Measurements from ENCODE around the gene LRRC26. TPM values are rescaled to one million over a fixed set of nuclear protein-coding genes. Genes with fewer than 3 reads are reported as not detected.

LRRC26 gene
- total and polyA plus RNA-seq, 2 donors: 0.05 to 0.28 TPM

DNA sequence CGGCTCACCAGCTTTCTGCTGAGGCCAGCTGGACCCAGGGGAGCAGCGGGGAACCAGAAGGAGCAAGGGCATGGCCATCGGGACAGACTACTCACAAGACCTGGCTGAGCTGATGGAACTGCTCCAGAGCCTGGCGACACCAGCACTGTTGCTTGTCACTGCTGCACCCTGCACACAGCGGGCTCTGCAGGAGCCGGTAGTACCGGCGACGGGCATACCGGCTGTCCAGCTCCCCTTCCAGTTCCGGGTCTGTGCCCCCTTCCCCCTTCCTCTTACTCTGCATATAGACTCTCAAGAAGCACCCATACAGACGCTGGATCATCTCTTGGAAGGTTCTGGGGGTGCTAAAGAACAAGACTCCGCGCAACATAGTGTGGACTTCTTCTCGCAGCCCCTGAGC, 17.5 kb upstream of the LRRC26 start:
- no peak overlapping the region for H3K27ac ChIP-seq (ENCODE audit: low read depth in 1 of 2, low read length in 1 of 2)
- H3K9me3 ChIP-seq (ENCODE audit: control insufficient read depth in 2 of 2, insufficient read depth in 1 of 2, low read length in 1 of 2): no peaks in the 10 kb centered on the region
- no peaks in the 10 kb centered on the region for H3K27me3 ChIP-seq (ENCODE audit: control insufficient read depth in 2 of 2, insufficient read depth in 1 of 2, low read length in 1 of 2)
- H3K36me3 ChIP-seq (ENCODE audit: control insufficient read depth in 2 of 2, insufficient read depth in 2 of 2, low read length in 1 of 2): peaks cover 48 to 68% of the 10 kb centered on the region in 2 donors
- H3K4me3 ChIP-seq (ENCODE audit: low read length in 2 of 2): peak overlapping the region; percentile 90 to 99
- 92% methylated on average over 15 of the region's 15 CpGs for WGBS
- peaks cover 18 to 25% of the 10 kb centered on the region in 2 donors for H3K4me1 ChIP-seq (ENCODE audit: control insufficient read depth in 2 of 2, insufficient read depth in 2 of 2, low read length in 2 of 2)
- DNase-seq (ENCODE audit: low read depth in 6 of 9, low spot score in 9 of 9): no peak

GRCh38 chr9:137186385-137186784, 16.5 kb upstream of the LRRC26 start:
- 95% methylated on average over 6 of the region's 6 CpGs for WGBS
- H3K4me3 ChIP-seq (ENCODE audit: low read length in 2 of 2): no peak overlapping the region

DNA sequence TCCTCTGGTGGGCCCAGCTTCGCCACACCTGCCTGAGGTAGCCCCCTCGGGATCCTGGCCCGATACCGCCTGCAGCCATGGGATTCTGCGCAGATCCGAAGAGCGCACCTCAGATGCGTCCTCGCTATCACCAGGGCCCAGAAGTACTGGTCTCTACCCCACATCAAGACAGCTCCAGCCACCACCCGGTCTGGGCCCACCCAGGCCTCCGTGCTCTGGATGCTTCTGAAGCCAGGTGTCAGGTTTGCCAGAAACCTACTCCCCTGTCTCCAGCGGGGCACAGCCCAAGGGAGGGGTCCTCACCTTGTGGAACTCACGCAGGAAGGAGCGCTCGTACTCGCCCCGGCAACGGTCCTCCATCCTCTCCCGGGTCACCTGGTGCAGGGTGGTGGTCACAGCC, 16.1 kb upstream of the LRRC26 start:
- H3K4me3 ChIP-seq (ENCODE audit: low read length in 2 of 2): no peak overlapping the region
- 98% methylated on average over 19 of the region's 19 CpGs for WGBS

More at GRCh38 chr9:137186385-137186784, 16.5 kb upstream of the LRRC26 start:
- Histone ChIP-seq H3K9me3 (ENCODE audit: control insufficient read depth in 2 of 2, insufficient read depth in 1 of 2, low read length in 1 of 2) (no peaks in the 10 kb centered on the region), H3K36me3 (ENCODE audit: control insufficient read depth in 2 of 2, insufficient read depth in 2 of 2, low read length in 1 of 2) (peaks cover 53 to 65% of the 10 kb centered on the region in 2 donors), H3K27ac (ENCODE audit: low read depth in 1 of 2, low read length in 1 of 2) (no peak overlapping the region), H3K4me1 (ENCODE audit: control insufficient read depth in 2 of 2, insufficient read depth in 2 of 2, low read length in 2 of 2) (peaks cover 18 to 25% of the 10 kb centered on the region in 2 donors), H3K27me3 (ENCODE audit: control insufficient read depth in 2 of 2, insufficient read depth in 1 of 2, low read length in 1 of 2) (no peaks in the 10 kb centered on the region)
- DNase-seq (ENCODE audit: low read depth in 6 of 9, low spot score in 9 of 9): no peak

GRCh38 chr9:137184881-137185660, 15.2 kb upstream of the LRRC26 start:
- no peak overlapping the region for H3K27ac ChIP-seq (ENCODE audit: low read depth in 1 of 2, low read length in 1 of 2)
- no peaks in the 10 kb centered on the region for H3K27me3 ChIP-seq (ENCODE audit: control insufficient read depth in 2 of 2, insufficient read depth in 1 of 2, low read length in 1 of 2)
- WGBS: 97% methylated on average over 48 of the region's 48 CpGs
- no peak overlapping the region for H3K4me3 ChIP-seq (ENCODE audit: low read length in 2 of 2)
- no peaks in the 10 kb centered on the region for H3K9me3 ChIP-seq (ENCODE audit: control insufficient read depth in 2 of 2, insufficient read depth in 1 of 2, low read length in 1 of 2)
- no peak for DNase-seq (ENCODE audit: low read depth in 6 of 9, low spot score in 9 of 9)
- H3K36me3 ChIP-seq (ENCODE audit: control insufficient read depth in 2 of 2, insufficient read depth in 2 of 2, low read length in 1 of 2): peaks cover 53 to 65% of the 10 kb centered on the region in 2 donors
- peaks cover 17 to 25% of the 10 kb centered on the region in 2 donors for H3K4me1 ChIP-seq (ENCODE audit: control insufficient read depth in 2 of 2, insufficient read depth in 2 of 2, low read length in 2 of 2)

More for the DNA sequence above, 16.1 kb upstream of the LRRC26 start:
- peaks cover 18 to 25% of the 10 kb centered on the region in 2 donors for H3K4me1 ChIP-seq (ENCODE audit: control insufficient read depth in 2 of 2, insufficient read depth in 2 of 2, low read length in 2 of 2)
- peaks cover 53 to 65% of the 10 kb centered on the region in 2 donors for H3K36me3 ChIP-seq (ENCODE audit: control insufficient read depth in 2 of 2, insufficient read depth in 2 of 2, low read length in 1 of 2)
- H3K27ac ChIP-seq (ENCODE audit: low read depth in 1 of 2, low read length in 1 of 2): no peak overlapping the region
- no peaks in the 10 kb centered on the region for H3K27me3 ChIP-seq (ENCODE audit: control insufficient read depth in 2 of 2, insufficient read depth in 1 of 2, low read length in 1 of 2)
- no peak for DNase-seq (ENCODE audit: low read depth in 6 of 9, low spot score in 9 of 9)
- H3K9me3 ChIP-seq (ENCODE audit: control insufficient read depth in 2 of 2, insufficient read depth in 1 of 2, low read length in 1 of 2): no peaks in the 10 kb centered on the region

DNA sequence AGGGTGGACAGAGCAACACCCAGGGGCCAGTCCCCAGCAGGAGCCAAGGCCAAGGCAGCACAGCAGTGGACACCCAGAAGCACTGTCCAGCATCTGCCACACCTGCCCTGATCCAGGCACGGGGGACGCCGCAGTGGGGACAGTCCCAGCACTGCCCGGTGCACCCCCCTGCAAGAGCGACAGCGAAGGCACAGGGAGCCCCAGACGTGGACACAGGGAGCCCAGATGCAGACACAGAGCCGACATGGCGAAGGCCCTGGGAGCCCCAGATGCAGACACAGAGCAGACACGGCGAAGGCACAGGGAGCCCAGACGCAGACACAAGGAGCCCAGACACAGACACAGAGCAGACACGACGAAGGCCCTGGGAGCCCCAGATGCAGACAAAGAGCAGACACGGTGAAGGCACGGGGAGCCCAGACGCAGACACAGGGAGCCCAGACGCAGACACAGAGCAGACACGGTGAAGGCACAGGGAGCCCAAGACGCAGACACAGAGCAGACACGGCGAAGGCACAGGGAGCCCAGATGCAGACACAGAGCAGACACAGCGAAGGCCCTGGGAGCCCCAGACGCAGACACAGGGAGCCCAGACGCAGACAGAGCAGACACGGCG, 14.2 kb upstream of the LRRC26 start:
- Histone ChIP-seq H3K4me1 (ENCODE audit: control insufficient read depth in 2 of 2, insufficient read depth in 2 of 2, low read length in 2 of 2) (peaks cover 10 to 15% of the 10 kb centered on the region in 2 donors), H3K27ac (ENCODE audit: low read depth in 1 of 2, low read length in 1 of 2) (no peak overlapping the region), H3K9me3 (ENCODE audit: control insufficient read depth in 2 of 2, insufficient read depth in 1 of 2, low read length in 1 of 2) (no peaks in the 10 kb centered on the region), H3K36me3 (ENCODE audit: control insufficient read depth in 2 of 2, insufficient read depth in 2 of 2, low read length in 1 of 2) (peaks cover 58 to 71% of the 10 kb centered on the region in 2 donors), H3K27me3 (ENCODE audit: control insufficient read depth in 2 of 2, insufficient read depth in 1 of 2, low read length in 1 of 2) (no peaks in the 10 kb centered on the region), H3K4me3 (ENCODE audit: low read length in 2 of 2) (no peak overlapping the region)
- no peak for DNase-seq (ENCODE audit: low read depth in 6 of 9, low spot score in 9 of 9)
- 98% methylated on average over 27 of the region's 27 CpGs for WGBS

DNA sequence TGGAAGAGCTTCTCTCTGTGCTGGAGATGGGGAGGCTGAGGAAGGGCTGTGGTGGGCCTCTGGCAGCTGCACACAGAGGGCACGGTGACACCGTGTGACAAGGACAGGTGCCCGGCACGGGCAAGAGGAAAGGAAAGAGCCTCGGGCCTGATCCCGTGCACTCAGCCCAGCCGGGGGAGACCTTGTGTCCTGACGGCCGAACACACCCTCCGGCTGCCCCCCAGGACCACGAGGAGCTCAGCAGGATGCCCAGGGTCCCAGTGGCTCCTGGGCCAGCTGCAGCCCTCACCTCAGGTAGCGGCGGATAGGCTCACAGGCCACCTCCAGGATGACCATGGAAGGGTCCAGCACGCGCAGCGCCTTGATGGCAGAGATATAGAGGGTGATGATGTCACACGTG, 13.0 kb upstream of the LRRC26 start:
- H3K9me3 ChIP-seq (ENCODE audit: control insufficient read depth in 2 of 2, insufficient read depth in 1 of 2, low read length in 1 of 2): no peaks in the 10 kb centered on the region
- H3K27ac ChIP-seq (ENCODE audit: low read depth in 1 of 2, low read length in 1 of 2): no peak overlapping the region
- H3K27me3 ChIP-seq (ENCODE audit: control insufficient read depth in 2 of 2, insufficient read depth in 1 of 2, low read length in 1 of 2): no peaks in the 10 kb centered on the region
- H3K4me3 ChIP-seq (ENCODE audit: low read length in 2 of 2): no peak overlapping the region
- H3K4me1 ChIP-seq (ENCODE audit: control insufficient read depth in 2 of 2, insufficient read depth in 2 of 2, low read length in 2 of 2): peaks cover 9 to 13% of the 10 kb centered on the region in 2 donors
- no peak for DNase-seq (ENCODE audit: low read depth in 6 of 9, low spot score in 9 of 9)
- H3K36me3 ChIP-seq (ENCODE audit: control insufficient read depth in 2 of 2, insufficient read depth in 2 of 2, low read length in 1 of 2): peaks cover 68 to 84% of the 10 kb centered on the region in 2 donors
- WGBS: 99% methylated on average over 17 of the region's 17 CpGs

DNA sequence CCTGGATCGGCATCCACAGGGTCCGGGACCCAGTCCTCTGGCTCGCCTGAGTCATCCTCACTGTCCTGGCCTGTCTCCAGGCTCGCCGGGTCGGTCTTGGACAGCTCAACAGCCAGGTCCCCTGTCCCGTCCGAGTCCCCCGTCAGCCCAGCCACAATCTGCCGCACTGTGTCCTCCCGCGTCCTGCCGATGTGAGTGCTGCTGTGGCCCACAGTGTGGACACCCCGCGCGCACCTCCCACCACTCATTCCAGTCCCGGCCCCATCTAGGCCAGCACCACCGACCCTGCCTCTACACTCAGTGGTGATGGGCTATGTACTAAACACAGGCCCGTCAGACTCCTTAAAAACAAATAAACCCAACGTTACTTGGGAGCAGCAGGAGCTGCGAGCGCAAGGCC, 11.8 kb upstream of the LRRC26 start:
- no peak overlapping the region for H3K27ac ChIP-seq (ENCODE audit: low read depth in 1 of 2, low read length in 1 of 2)
- no peak for DNase-seq (ENCODE audit: low read depth in 6 of 9, low spot score in 9 of 9)
- H3K36me3 ChIP-seq (ENCODE audit: control insufficient read depth in 2 of 2, insufficient read depth in 2 of 2, low read length in 1 of 2): peaks cover 63 to 94% of the 10 kb centered on the region in 2 donors
- H3K27me3 ChIP-seq (ENCODE audit: control insufficient read depth in 2 of 2, insufficient read depth in 1 of 2, low read length in 1 of 2): no peaks in the 10 kb centered on the region
- 98% methylated on average over 22 of the region's 22 CpGs for WGBS
- H3K4me1 ChIP-seq (ENCODE audit: control insufficient read depth in 2 of 2, insufficient read depth in 2 of 2, low read length in 2 of 2): peaks cover 0 to 1% of the 10 kb centered on the region in 2 donors
- H3K4me3 ChIP-seq (ENCODE audit: low read length in 2 of 2): no peak overlapping the region
- H3K9me3 ChIP-seq (ENCODE audit: control insufficient read depth in 2 of 2, insufficient read depth in 1 of 2, low read length in 1 of 2): no peaks in the 10 kb centered on the region

GRCh38 chr9:137180491-137180890, 10.6 kb upstream of the LRRC26 start:
- peaks cover 3 to 10% of the 10 kb centered on the region in 2 donors for H3K4me1 ChIP-seq (ENCODE audit: control insufficient read depth in 2 of 2, insufficient read depth in 2 of 2, low read length in 2 of 2)
- no peak overlapping the region for H3K4me3 ChIP-seq (ENCODE audit: low read length in 2 of 2)
- H3K36me3 ChIP-seq (ENCODE audit: control insufficient read depth in 2 of 2, insufficient read depth in 2 of 2, low read length in 1 of 2): peaks cover 60 to 83% of the 10 kb centered on the region in 2 donors
- DNase-seq (ENCODE audit: low read depth in 6 of 9, low spot score in 9 of 9): no peak
- no peak overlapping the region for H3K27ac ChIP-seq (ENCODE audit: low read depth in 1 of 2, low read length in 1 of 2)
- no peaks in the 10 kb centered on the region for H3K9me3 ChIP-seq (ENCODE audit: control insufficient read depth in 2 of 2, insufficient read depth in 1 of 2, low read length in 1 of 2)
- 98% methylated on average over 20 of the region's 20 CpGs for WGBS
- H3K27me3 ChIP-seq (ENCODE audit: control insufficient read depth in 2 of 2, insufficient read depth in 1 of 2, low read length in 1 of 2): peaks cover 0 to 5% of the 10 kb centered on the region in 2 donors

DNA sequence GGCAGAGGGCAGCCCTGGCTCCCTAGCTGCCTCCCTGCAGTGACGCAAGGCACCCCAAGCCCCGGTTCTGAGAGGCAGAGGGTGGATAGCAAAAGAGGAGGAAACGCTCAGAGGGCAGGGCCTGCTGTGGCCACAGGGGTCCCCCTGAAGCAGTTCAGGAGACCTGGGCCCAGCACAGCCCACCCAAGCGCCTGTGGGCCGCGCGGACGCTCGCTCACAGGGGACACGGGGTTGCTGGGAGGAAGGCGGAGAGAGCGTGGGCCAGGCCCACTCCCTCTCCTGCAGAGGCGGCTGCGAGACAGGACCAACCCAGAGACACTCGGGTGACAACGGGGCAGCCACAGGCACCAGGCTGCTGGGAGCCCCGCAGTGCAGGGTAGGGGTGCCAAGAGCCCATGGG, 9.9 kb upstream of the LRRC26 start:
- no peak overlapping the region for H3K27ac ChIP-seq (ENCODE audit: low read depth in 1 of 2, low read length in 1 of 2)
- H3K4me1 ChIP-seq (ENCODE audit: control insufficient read depth in 2 of 2, insufficient read depth in 2 of 2, low read length in 2 of 2): peaks cover 10 to 18% of the 10 kb centered on the region in 2 donors
- H3K36me3 ChIP-seq (ENCODE audit: control insufficient read depth in 2 of 2, insufficient read depth in 2 of 2, low read length in 1 of 2): peaks cover 58 to 76% of the 10 kb centered on the region in 2 donors
- H3K9me3 ChIP-seq (ENCODE audit: control insufficient read depth in 2 of 2, insufficient read depth in 1 of 2, low read length in 1 of 2): no peaks in the 10 kb centered on the region
- 98% methylated on average over 17 of the region's 17 CpGs for WGBS
- peaks cover 0 to 12% of the 10 kb centered on the region in 2 donors for H3K27me3 ChIP-seq (ENCODE audit: control insufficient read depth in 2 of 2, insufficient read depth in 1 of 2, low read length in 1 of 2)
- DNase-seq (ENCODE audit: low read depth in 6 of 9, low spot score in 9 of 9): no peak
- no peak overlapping the region for H3K4me3 ChIP-seq (ENCODE audit: low read length in 2 of 2)

All from thymus (tissue), 11 donors.